AG10803 (cell line): ENCODE measurements around the gene NCKAP5.
"Not testable (repeated sequence)": the region's sequence is repeated elsewhere in the genome, so short reads cannot be mapped to it uniquely, and the experiment has no call there.

ENCODE experiments used
- DNase-seq: peaks from one replicate; pipeline ENCODE4 v3.0.0; 2010; ENCODE audit warnings: low read depth
- H3K4me3 ChIP-seq: 2 replicates; pipeline ENCODE4 v1.5.1; 2011; ENCODE audit warnings: mild to moderate bottlenecking, low read length, control low read depth
- TF ChIP-seq, protein P1 (sequence below): conservative IDR thresholded peaks from 2 replicates; pipeline ENCODE4 v1.5.1; 2011; ENCODE audit warnings: mild to moderate bottlenecking, low read length, control low read depth, inconsistent platforms

Gene NCKAP5

DNA sequence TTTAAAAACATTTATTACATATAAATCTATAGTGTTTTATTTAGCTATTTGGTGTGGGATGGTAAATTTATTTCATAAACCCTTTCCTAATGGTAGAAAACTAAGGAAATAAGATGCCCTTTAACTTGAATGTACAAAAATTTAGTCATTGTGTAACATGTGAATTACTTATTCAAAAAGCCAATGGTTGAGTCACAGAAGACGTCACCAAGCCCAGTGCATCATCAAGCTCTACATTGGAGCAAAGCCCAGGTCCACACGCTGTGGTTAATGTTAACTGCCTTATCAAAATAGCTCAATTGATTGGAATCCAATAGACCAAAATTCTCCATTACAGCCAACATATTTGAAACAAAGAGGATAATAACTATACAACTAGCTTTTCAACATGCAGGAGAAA, 752.7 kb downstream of the NCKAP5 start:
- TF ChIP-seq, protein P1, sequence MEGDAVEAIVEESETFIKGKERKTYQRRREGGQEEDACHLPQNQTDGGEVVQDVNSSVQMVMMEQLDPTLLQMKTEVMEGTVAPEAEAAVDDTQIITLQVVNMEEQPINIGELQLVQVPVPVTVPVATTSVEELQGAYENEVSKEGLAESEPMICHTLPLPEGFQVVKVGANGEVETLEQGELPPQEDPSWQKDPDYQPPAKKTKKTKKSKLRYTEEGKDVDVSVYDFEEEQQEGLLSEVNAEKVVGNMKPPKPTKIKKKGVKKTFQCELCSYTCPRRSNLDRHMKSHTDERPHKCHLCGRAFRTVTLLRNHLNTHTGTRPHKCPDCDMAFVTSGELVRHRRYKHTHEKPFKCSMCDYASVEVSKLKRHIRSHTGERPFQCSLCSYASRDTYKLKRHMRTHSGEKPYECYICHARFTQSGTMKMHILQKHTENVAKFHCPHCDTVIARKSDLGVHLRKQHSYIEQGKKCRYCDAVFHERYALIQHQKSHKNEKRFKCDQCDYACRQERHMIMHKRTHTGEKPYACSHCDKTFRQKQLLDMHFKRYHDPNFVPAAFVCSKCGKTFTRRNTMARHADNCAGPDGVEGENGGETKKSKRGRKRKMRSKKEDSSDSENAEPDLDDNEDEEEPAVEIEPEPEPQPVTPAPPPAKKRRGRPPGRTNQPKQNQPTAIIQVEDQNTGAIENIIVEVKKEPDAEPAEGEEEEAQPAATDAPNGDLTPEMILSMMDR, result no peak
- DNase-seq, result peak; percentile 67
- H3K4me3 ChIP-seq, result no peak overlapping the region

DNA sequence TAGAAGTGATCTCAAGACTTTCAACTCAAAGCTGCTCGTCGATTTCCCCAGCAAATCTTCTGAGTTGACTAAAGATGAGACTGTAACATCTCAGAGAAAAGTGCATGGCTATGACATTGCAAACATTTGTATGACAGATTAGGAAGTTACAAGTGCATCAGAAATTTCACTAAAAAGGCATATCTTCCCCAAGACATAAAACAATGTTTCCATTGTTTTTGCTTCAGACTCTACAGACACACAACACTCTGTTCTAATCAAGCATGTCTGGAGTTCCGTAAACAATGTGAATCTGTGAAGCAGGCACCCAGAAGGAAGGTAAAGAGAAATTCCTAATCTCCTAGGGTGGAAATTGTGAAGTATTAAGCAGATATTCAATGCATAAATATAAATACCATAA, 753.6 kb downstream of the NCKAP5 start:
- H3K4me3 ChIP-seq, result no peak overlapping the region
- TF ChIP-seq, protein P1, result no peak
- no peak for DNase-seq

DNA sequence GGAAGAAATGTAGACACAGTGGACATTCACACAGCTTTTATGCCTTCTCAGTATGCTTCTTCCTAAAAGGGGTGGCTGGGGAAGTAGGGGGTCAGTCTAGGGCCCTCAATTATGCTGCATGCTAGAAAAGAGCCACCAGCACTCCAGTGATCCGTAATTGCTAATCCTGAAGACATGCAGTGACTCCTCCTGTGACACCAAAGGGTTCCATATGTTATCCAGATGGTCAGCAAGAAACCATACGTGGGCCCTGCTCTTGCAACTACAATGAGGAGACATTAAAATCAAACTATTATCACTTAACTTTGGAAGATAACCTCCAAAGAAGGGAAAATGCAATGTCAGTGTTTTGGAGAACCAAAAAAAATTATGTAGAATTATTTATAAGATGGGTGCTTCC, 754.8 kb downstream of the NCKAP5 start:
- H3K4me3 ChIP-seq, result no peak overlapping the region
- TF ChIP-seq, protein P1, result no peak
- DNase-seq, result peak; percentile 29

DNA sequence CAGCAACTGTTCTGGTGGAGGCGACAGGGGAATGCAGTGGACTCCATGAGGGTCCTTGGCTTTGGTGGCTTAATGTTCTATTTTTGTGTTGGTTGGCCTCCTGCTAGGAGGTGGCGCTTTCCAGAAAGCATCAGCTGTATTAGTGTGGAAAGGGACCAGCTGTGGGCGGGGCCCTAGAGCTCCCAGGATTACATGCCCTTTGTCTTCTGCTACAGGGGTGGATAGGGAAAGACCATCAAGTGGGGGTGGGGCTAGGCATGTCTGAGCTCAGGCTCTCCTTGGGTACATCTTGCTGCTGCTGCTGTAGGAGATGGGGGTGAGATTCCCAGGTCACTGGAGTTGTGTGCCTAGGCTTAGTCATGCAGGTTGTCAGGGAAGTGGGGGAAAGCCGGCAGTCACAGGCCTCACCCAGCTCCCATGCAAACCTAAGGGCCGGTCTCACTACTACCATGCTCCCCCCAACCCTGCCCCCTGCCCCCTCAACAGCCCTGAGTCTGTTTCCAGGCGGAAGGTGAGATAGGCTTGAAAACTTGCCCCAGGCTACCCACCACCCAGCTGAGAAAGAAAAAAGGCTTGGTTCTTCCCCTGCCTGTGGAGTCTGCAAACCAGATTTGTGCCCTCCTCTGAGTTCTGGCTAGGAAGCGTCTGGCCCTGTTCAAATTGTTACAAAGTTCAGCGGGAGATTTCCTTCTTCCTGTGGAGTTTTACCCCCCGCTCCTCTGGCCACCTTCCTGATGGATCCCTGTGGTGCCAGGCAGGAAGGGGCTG, 756.9 kb downstream of the NCKAP5 start:
- no peak overlapping the region for H3K4me3 ChIP-seq
- DNase-seq, result no peak
- TF ChIP-seq, protein P1, result no peak

DNA sequence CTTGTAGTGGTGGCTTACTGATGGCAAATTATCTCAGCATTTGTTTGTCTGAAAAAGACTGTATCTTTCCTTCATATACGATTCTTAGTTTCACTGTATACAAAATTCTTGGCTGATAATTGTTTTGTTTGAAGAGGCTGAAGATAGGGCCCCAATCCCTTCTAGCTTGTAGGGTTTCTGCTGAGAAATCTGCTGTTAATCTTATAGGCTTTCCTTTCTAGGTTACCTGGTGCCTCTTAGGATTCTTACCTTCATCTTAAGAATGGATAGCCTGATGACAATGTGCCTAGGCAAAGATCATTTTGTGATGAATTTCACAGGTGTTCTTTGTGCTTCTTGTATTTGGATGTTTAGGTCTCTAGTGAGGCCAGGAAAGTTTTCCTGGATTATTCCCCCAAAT, 758.3 kb downstream of the NCKAP5 start:
- H3K4me3 ChIP-seq, DNase-seq: not testable (repeated sequence)

DNA sequence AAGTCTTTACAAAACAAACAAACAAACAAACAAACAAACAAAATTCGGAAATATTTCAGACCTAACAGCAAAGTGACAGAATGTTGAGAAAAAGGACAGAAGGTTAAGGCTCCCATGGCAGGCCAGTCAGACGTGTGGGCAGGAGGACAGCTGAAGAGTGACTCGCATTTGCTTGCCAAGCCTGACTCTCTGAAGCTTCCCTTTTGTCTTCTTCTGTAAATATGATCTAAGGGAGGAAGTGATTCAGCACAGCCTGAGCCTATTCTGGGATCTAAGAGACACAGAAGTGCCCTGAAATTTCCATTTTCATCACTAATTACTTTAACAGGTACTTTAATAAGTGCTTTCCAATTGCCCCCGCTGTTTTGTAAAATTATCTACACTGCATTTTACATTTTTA, 764.2 kb downstream of the NCKAP5 start:
- TF ChIP-seq, protein P1, result no peak
- no peak overlapping the region for H3K4me3 ChIP-seq
- DNase-seq, result peak; percentile 56

DNA sequence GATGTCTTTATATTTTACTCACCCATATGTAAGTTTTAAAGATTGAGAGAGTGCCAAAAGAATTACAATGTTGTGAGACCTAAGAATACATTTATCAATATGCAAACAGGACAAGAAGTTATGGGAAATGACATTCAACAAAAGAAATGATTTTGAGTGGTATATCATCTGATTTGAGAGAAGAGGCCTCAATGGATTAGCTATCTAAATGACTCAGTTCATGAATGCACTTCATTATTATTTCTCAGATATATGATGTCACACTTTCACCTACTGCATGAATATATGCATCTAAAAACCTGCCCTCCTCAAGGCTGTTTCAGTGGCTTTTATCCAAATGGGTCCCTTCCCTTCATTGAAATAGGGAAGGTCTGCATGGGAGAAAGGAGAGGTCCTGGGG, 769.9 kb downstream of the NCKAP5 start:
- no peak for DNase-seq
- no peak overlapping the region for H3K4me3 ChIP-seq
- TF ChIP-seq, protein P1, result no peak

DNA sequence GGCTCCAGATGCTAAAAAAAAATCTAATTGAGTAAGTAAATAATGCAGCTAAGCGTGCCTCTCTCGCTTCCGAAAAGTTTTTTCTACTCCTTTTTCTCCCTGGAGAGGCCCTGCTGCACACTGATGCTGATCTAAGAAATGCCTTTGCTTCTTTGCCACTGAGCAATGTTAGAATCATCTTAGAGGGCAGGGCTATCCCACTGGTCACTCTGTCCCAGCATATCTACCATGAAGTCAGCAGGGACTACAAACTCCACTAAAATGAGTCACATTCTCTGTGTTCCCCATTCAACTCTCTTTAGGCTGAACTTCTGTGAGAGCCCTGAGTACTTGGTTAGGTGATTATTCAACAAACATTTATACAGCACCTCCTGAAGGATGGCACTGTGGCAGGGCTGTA, 770.7 kb downstream of the NCKAP5 start:
- no peak overlapping the region for H3K4me3 ChIP-seq
- peak; percentile 65 for DNase-seq
- TF ChIP-seq, protein P1, result no peak
